NCI-H128 (cell line): ENCODE results near the gene EIF1AX.
"Not testable (repeated sequence)": the region's sequence is repeated elsewhere in the genome, so short reads cannot be mapped to it uniquely, and the experiment has no call there.

Experiments used
- DNase-seq: peaks from one replicate; lab custom pipeline; 2025; ENCODE audit not compliant: unreplicated experiment; lab: John Stamatoyannopoulos, UW

The EIF1AX gene

GRCh38 chrX:20127440-20127839, 14.2 kb downstream of the EIF1AX start:
- not testable (repeated sequence) for DNase-seq

GRCh38 chrX:20126833-20127232, 14.8 kb downstream of the EIF1AX start:
- not testable (repeated sequence) for DNase-seq

DNA sequence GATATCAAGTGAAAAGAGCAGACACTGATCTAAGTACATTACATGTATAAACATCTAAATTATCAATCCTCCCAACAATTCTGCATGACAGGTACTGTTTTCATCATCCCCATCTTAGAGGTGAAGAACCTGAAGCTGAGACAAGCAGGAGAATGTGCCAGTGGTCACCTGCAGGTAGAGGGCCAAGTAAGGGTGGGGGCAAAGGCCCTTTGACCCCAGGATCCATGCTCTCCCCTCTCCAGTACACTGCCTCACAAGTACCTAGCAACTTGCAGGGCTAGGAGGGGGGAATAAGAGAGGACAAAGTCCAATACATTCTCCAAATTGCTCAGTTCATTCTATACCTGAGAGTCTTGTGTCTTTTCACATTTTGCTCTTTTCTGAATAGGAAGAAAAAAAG, 16.7 kb downstream of the EIF1AX start:
- DNase-seq, result no peak

DNA sequence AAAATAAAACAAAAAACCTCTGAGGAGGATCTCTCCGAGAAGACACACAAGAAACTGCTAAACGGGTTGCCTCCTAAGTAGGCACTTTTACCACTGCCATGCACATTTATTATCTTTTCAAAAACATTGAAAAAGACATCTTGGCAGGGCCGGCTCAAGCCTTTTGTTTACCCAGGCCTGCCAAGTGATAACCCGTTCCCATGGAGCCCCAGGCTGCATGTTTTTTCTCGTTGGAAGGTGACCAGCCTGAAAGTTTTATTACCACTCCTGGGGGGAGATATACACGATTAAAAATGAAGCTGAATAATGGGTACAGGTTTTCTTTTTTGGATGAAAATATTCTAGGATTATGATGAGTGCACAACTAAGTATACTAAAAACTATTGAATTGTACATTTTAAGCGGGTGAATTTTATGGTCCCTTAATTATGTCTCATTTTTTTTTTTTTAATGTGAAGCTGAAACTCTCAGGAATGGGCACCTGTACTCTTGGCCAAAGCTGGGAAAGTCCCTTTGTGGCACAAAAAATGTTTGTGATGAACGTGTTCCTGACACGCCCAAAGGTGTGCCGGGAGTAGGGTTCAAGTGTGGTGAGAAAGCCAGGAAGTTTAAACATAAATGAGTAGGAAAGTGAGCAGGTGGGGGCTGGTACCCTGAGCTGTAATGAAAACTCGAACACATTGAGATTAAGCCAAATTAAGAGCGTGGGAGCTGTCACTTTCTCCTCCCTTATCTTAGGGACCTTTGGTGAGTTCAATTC, 23.4 kb downstream of the EIF1AX start:
- no peak for DNase-seq

DNA sequence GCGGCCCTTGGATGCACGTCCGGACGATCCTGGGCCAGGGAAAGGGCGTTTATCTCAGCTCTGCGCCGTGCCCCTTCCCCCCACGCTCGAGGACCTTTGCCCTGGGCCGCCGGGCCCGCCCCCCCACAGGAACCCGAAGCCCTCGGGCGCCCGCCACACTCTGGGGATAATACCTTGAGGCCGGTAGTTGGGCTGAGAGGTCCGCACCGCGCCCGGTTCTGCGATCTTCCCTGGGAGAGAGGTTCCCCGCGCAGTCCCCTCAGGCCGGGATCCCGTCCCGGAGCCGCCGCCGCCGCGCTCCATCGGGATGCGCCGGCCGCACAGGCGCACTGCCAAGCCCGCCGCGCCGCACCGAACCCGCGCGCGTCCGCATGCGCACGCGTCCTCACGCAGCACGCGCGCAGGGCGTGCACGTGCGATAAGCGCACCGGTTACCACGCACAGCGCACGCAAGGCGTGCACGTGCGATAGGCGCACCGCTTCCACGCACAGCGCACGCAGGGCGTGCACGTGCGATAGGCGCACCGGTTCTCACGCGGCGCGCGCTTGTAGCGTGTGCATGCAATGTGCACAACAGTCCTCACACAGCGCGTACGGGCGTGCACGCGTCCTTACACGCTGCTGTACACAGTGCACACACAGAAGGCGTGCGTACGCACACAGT, 24.9 kb downstream of the EIF1AX start, which contains the start of gene MAP7D2:
Gene MAP7D2 (minus strand): TSS at position 331 of the 664 bp plus-strand sequence. CDS start 28 bp downstream, at position 303.
- DNase-seq, result no peak

GRCh38 chrX:20116087-20116576, 25.5 kb downstream of the EIF1AX start:
- no peak for DNase-seq

- DNase-seq, result no peak
Measured at GRCh38 chrX:20112022-20112774, 29.4 kb downstream of the EIF1AX start.

DNA sequence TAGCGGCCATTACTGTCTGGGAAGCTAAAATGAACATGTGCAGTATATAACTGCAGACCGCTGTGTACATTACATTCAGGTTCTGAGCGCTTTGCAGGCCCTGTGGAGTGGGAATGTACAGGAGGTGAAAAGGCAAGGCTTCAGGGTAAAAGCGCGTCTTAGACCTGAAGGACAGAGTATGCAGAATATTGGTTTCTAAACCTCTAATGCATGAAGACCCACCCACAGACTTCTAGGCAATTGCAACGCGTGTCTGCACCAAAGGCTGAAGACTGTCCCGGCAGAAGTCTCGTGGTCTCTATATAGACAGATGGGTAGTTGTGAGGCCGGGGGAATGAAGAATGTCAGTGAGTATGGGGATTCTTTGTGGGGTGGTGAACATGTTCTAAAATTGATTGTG, 30.4 kb downstream of the EIF1AX start:
- no peak for DNase-seq

GRCh38 chrX:20101934-20102581, 39.6 kb downstream of the EIF1AX start:
- DNase-seq, result no peak

- DNase-seq, result no peak
Measured at GRCh38 chrX:20091499-20091898, 50.1 kb downstream of the EIF1AX start.

- DNase-seq, result no peak
Measured at GRCh38 chrX:20089845-20090244, 51.8 kb downstream of the EIF1AX start.

DNA sequence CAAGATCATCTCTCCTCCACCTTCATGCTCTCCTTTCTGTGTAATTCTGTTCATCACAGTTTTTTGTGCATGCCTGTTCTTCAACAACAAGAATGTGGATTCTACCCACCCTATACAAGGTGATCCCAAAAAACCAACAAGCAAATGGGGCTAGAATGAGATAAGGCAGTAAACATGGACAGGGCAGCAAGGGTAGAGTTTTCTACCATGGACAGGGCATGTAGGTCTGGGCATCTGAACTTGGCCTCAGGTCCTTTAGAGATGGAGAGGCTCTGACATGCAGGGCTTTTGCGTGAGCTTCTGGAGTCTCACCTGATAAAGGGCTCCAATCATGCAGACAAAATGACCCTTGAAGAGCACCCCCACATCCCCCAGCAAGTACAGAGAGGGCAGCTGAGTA, 61.4 kb downstream of the EIF1AX start:
- DNase-seq, result no peak
